Tibial nerve (tissue), 4 donors: ENCODE data around the gene SMPX. TPM values are rescaled to one million over a fixed set of nuclear protein-coding genes. Genes with fewer than 3 reads are reported as not detected.
A peak's percentile ranks its signal among the peaks of the same experiment; 100 is the strongest.

Source experiments
- DNase-seq, 2 donors: peaks; one replicate each; pipeline ENCODE4 v3.0.0-alpha.2; 2019; ENCODE audit warnings: low spot score in 2 of 2
- H3K27ac ChIP-seq, 4 donors: fragments of 200-600 bp; sonication (generic) in 3 of 4; one replicate each; pipeline ENCODE4 v1.5.1; 2017 to 2019; ENCODE audit warnings: mild to moderate bottlenecking in 1 of 4
- H3K27me3 ChIP-seq, 2 donors: fragments of 200-600 bp; sonication (generic) in 1 of 2; one replicate each; pipeline versions ENCODE4 v1.5.1 to v1.6.0; 2017 to 2019
- H3K36me3 ChIP-seq, 3 donors: fragments of 200-600 bp; sonication (generic); one replicate each; pipeline ENCODE4 v1.5.1; 2018 to 2019
- H3K4me1 ChIP-seq, 4 donors: fragments of 200-600 bp; sonication (generic) in 3 of 4; one replicate each; pipeline ENCODE4 v1.5.1; 2017 to 2019
- H3K4me3 ChIP-seq, 4 donors: fragments of 200-600 bp; sonication (generic) in 3 of 4; one replicate each; pipeline ENCODE4 v1.5.1; 2017 to 2019; ENCODE audit warnings: mild to moderate bottlenecking in 1 of 4, moderate library complexity in 1 of 4
- H3K9me3 ChIP-seq, 4 donors: fragments of 200-600 bp; sonication (generic) in 3 of 4; one replicate each; pipeline ENCODE4 v1.5.1; 2017 to 2019
- EP300 ChIP-seq, 2 donors: sonication (generic); formaldehyde crosslinking; IDR thresholded peaks; one replicate each; pipeline ENCODE4 v1.6.1; 2017; ENCODE audit warnings: antibody characterized with exemption in 2 of 2, mild to moderate bottlenecking in 1 of 2
- POLR2A ChIP-seq, 2 donors: fragments of 450-650 bp; IDR thresholded peaks; one replicate each; pipeline ENCODE4 v1.6.1; 2017; ENCODE audit warnings: antibody characterized with exemption in 2 of 2, mild to moderate bottlenecking in 2 of 2, moderate library complexity in 2 of 2
- WGBS, 2 donors: methylation state at CpG; one replicate each; pipeline ENCODE4 v1.1.5; 2018; 5-methylcytosine and 5-hydroxymethylcytosine counted together
- total RNA-seq, 4 donors: library from RNA; depleted of rRNA; stranded (reverse); fragments of >200 nt; gene quantifications; one replicate each; pipeline ENCODE4 v1.1.0, GENCODE V29; 2016
- TF ChIP-seq, protein P1 (sequence below), 5 experiments: fragments of 200-600 bp in 3 of 5; fragments of 450-650 bp in 2 of 5; sonication (generic) in 3 of 5; IDR thresholded peaks; one replicate each; pipeline ENCODE4 v1.5.1; 2016 to 2019; ENCODE audit warnings: antibody characterized with exemption in 5 of 5, mild to moderate bottlenecking in 3 of 5, moderate library complexity in 2 of 5

Gene SMPX
- total RNA-seq, 4 donors from 2014 or later = not detected

DNA sequence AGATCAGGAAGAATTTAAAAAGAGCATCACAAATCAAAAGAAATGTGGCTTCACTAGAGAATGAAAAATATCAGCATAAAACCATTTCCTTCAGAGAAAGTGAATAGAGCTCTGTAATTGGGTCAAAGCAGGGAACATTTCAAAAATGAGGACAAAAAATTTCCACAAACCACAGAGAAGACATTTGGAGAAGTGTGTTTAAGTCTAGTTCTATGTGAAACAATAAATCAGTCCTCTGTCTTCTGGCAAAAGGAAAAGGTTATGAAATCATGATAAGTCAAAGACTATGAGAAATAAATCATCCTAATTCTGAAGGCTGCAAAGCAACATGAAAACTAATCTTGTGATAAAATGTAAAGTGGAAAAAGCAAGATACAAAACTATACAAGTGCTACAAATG is 27.9 kb downstream of the SMPX start:
- peaks cover 0 to 30% of the 10 kb centered on the region in 2 donors for H3K27me3 ChIP-seq
- no peaks in the 10 kb centered on the region for H3K36me3 ChIP-seq
- H3K4me3 ChIP-seq = no peak overlapping the region
- no peaks in the 10 kb centered on the region for H3K9me3 ChIP-seq
- H3K4me1 ChIP-seq = no peaks in the 10 kb centered on the region
- no peak overlapping the region for H3K27ac ChIP-seq
- no peak for DNase-seq
- no peak for TF ChIP-seq EP300 (IDR thresholded peaks at IDR 0.05)
- TF ChIP-seq POLR2A (IDR thresholded peaks at IDR 0.05) = no peak
- TF ChIP-seq, protein P1, sequence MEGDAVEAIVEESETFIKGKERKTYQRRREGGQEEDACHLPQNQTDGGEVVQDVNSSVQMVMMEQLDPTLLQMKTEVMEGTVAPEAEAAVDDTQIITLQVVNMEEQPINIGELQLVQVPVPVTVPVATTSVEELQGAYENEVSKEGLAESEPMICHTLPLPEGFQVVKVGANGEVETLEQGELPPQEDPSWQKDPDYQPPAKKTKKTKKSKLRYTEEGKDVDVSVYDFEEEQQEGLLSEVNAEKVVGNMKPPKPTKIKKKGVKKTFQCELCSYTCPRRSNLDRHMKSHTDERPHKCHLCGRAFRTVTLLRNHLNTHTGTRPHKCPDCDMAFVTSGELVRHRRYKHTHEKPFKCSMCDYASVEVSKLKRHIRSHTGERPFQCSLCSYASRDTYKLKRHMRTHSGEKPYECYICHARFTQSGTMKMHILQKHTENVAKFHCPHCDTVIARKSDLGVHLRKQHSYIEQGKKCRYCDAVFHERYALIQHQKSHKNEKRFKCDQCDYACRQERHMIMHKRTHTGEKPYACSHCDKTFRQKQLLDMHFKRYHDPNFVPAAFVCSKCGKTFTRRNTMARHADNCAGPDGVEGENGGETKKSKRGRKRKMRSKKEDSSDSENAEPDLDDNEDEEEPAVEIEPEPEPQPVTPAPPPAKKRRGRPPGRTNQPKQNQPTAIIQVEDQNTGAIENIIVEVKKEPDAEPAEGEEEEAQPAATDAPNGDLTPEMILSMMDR (IDR thresholded peaks at IDR 0.05) = no peak

DNA sequence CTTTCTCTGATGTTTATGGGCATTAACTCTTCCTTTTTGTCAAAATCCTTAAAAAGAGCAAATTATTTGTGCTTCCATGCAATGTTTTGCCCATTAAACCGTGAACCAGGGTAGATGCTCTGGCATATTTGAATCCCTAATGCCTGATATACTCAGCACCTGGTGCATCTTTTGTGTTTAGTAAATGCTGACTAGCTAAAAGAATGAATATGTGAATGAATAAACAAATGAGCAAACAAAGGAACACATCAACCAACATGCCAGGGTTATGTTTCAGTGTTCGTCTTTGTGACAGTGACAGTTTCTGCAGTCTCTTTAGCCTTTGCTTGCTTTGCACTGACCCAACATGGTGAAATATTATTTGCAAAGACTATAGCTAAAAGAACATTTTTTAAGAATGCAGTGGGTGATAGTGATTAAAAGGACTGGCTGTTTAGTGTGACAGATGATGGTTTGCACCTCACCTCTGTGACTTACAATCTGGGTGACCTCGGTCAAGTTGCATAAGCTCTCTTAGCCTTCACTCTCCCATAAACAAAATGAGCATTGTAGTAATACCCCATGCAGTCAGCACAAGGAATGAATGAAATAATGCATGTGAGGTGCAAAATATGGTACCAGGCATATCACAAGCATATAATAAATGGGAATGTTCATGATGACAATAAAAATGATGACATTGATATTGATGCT is 29.5 kb downstream of the SMPX start:
- H3K27me3 ChIP-seq = peaks cover 0 to 26% of the 10 kb centered on the region in 2 donors
- H3K27ac ChIP-seq = no peak overlapping the region
- DNase-seq = no peak
- no peak overlapping the region for H3K4me3 ChIP-seq
- H3K9me3 ChIP-seq = no peaks in the 10 kb centered on the region
- no peaks in the 10 kb centered on the region for H3K36me3 ChIP-seq
- 57 to 69% methylated on average over 3 of the region's 3 CpGs for WGBS, 2 donors
- H3K4me1 ChIP-seq = no peaks in the 10 kb centered on the region
- TF ChIP-seq EP300 (IDR thresholded peaks at IDR 0.05) (no peak), POLR2A (IDR thresholded peaks at IDR 0.05) (no peak)
- TF ChIP-seq, protein P1 (IDR thresholded peaks at IDR 0.05) = no peak

DNA sequence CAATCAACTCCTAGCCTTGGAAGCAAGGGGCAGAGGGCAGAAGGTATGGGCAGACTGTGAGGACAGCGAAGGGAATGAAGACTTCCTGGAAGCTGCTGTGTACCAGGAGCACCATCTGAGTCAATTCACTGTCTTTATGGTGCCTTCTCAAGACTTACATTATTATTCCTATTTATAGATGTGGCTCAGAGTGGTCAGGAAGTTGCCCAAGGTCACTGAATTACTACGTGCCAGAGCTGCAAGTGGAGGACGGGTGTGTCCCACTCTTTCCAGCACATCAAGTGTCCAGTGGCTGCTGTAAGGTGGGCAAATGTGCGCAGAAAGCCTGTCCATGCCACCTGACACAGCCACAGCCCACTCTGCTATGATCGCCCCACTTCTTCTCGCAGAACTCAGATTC is 32.0 kb downstream of the SMPX start:
- Histone ChIP-seq H3K4me3 (no peak overlapping the region), H3K27me3 (peaks cover 0 to 24% of the 10 kb centered on the region in 2 donors), H3K9me3 (no peaks in the 10 kb centered on the region), H3K27ac (no peak overlapping the region), H3K4me1 (no peaks in the 10 kb centered on the region), H3K36me3 (no peaks in the 10 kb centered on the region)
- DNase-seq = no peak
- 62 to 78% methylated on average over 6 of the region's 6 CpGs for WGBS, 2 donors
- TF ChIP-seq, protein P1 (IDR thresholded peaks at IDR 0.05) = no peak
- TF ChIP-seq EP300 (IDR thresholded peaks at IDR 0.05) (no peak), POLR2A (IDR thresholded peaks at IDR 0.05) (no peak)

DNA sequence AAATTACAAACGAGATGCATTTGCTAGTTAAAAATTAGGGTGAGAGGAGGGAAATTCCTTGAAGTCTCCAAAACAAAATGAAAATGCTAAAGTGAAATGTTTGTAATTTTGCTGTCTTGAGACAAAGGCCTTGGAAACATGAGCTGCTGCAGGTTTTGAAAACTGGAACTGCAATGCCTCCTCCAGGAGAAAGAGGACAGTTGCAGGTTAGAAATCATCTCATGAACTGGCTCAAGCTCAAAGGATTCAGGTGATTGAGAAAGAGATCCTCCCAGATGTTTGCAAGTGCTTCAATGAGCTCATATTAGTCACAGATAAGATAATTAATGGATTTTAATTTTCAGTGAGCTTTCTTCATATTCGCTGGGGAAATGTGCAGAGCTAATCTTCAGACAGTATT is 32.4 kb downstream of the SMPX start:
- no peak for TF ChIP-seq POLR2A (IDR thresholded peaks at IDR 0.05)
- TF ChIP-seq, protein P1 (IDR thresholded peaks at IDR 0.05) = peak; percentile 12 to 32 (median 24)
- no peak for DNase-seq
- H3K27me3 ChIP-seq = peaks cover 0 to 24% of the 10 kb centered on the region in 2 donors
- H3K9me3 ChIP-seq = no peaks in the 10 kb centered on the region
- WGBS, 2 donors = 7 to 10% methylated on average over 2 of the region's 2 CpGs
- no peak overlapping the region for H3K4me3 ChIP-seq
- no peaks in the 10 kb centered on the region for H3K36me3 ChIP-seq
- no peak overlapping the region for H3K27ac ChIP-seq
- H3K4me1 ChIP-seq = no peaks in the 10 kb centered on the region

DNA sequence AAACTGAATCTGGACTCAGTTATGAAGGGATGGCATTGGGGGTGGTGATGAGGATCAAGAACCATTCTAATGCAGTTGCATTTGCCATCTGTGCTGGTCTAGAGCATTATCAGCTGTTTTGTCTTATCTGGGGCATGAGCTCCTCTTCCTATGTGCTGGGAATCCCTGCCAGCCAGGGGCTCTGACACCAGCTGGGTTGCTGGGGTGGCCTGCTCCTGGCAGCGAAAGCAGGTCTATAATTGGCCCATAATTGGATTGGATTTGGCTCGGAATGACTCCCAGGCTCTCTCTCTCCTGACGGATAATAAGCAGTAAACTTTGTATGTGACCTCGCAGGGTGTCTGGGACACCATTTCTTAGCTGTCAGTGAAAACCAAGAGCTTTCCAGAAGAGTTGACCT is 34.1 kb downstream of the SMPX start:
- Histone ChIP-seq H3K9me3 (no peaks in the 10 kb centered on the region), H3K4me1 (no peaks in the 10 kb centered on the region), H3K4me3 (no peak overlapping the region), H3K27me3 (peaks cover 0 to 17% of the 10 kb centered on the region in 2 donors), H3K27ac (no peak overlapping the region), H3K36me3 (no peaks in the 10 kb centered on the region)
- DNase-seq = no peak
- no peak for TF ChIP-seq EP300 (IDR thresholded peaks at IDR 0.05)
- TF ChIP-seq, protein P1 (IDR thresholded peaks at IDR 0.05) = no peak
- no peak for TF ChIP-seq POLR2A (IDR thresholded peaks at IDR 0.05)
- WGBS, 2 donors = 78 to 93% methylated on average over 4 of the region's 4 CpGs
